HEK293 (cell line): ENCODE results near the gene PACS1.
A peak's percentile ranks its signal among the peaks of the same experiment; 100 is the strongest.

Experiments used
- CTCF ChIA-PET: fragments of 350-600 bp; formaldehyde crosslinking; extraction: SDS; loops from one replicate; lab custom pipeline; 2021; ENCODE audit warnings: antibody characterized with exemption; lab: Yijun Ruan, JAX
- POLR2A ChIA-PET: fragments of 300-600 bp; formaldehyde crosslinking; extraction: SDS; loops from one replicate; lab custom pipeline; 2020; ENCODE audit warnings: antibody characterized with exemption, inconsistent platforms; lab: Yijun Ruan, JAX
- H3K27ac ChIP-seq: fragments of 200-500 bp; sonication (Bioruptor generic); 2 replicates; pipeline ENCODE4 v1.5.1; 2014; ENCODE audit warnings: low read depth, low read length, control low read depth, inconsistent platforms; ENCODE audit errors: extremely low read depth
- H3K36me3 ChIP-seq, 2 experiments: fragments of 200-500 bp in 1 of 2; sonication (Bioruptor generic) in 1 of 2; 1 replicate in 1 of 2; 2 replicates in 1 of 2; pipeline ENCODE4 v1.5.1; 2014 to 2017; ENCODE audit warnings: inconsistent platforms in 2 of 2, low read length in 2 of 2; ENCODE audit not compliant: control insufficient read depth in 2 of 2, insufficient read depth in 1 of 2
- H3K4me1 ChIP-seq: fragments of 200-500 bp; sonication (Bioruptor generic); 2 replicates; pipeline ENCODE4 v1.5.1; 2014; ENCODE audit warnings: mild to moderate bottlenecking, low read length, inconsistent platforms; ENCODE audit not compliant: control insufficient read depth, insufficient read depth
- H3K4me3 ChIP-seq: 2 replicates; pipeline ENCODE4 v1.5.1; 2011; ENCODE audit warnings: low read depth, mild to moderate bottlenecking, control low read depth, low read length, moderate library complexity
- H3K9me3 ChIP-seq: fragments of 200-500 bp; sonication (Bioruptor generic); 2 replicates; pipeline ENCODE4 v1.5.1; 2014; ENCODE audit warnings: low read depth, low read length, inconsistent platforms; ENCODE audit not compliant: control insufficient read depth, insufficient read depth
- SCRT1 ChIP-seq: fragments of 450-650 bp; formaldehyde crosslinking; IDR thresholded peaks from 2 replicates; pipeline ENCODE4 v1.5.1; 2016; ENCODE audit warnings: missing biosample characterization, missing genetic modification characterization, borderline replicate concordance
- ZFHX2 ChIP-seq: fragments of 450-650 bp; formaldehyde crosslinking; conservative IDR thresholded peaks from 2 replicates; pipeline ENCODE4 v1.5.1; 2016; ENCODE audit warnings: missing biosample characterization, missing genetic modification characterization
- ZFP37 ChIP-seq: fragments of 450-650 bp; formaldehyde crosslinking; IDR thresholded peaks from 2 replicates; pipeline ENCODE4 v1.5.1; 2016; ENCODE audit warnings: missing biosample characterization, missing genetic modification characterization
- ZNF174 ChIP-seq: fragments of 450-650 bp; formaldehyde crosslinking; IDR thresholded peaks from 2 replicates; pipeline ENCODE4 v1.5.0; 2017; ENCODE audit warnings: missing biosample characterization, mild to moderate bottlenecking, missing genetic modification characterization
- ZNF214 ChIP-seq: fragments of 450-650 bp; formaldehyde crosslinking; IDR thresholded peaks from 2 replicates; pipeline ENCODE4 v1.5.1; 2017; ENCODE audit warnings: missing biosample characterization, mild to moderate bottlenecking, missing genetic modification characterization, borderline replicate concordance
- ZNF473 ChIP-seq: fragments of 450-650 bp; formaldehyde crosslinking; IDR thresholded peaks from 2 replicates; pipeline ENCODE4 v1.5.1; 2017; ENCODE audit warnings: missing biosample characterization, missing genetic modification characterization
- ZNF510 ChIP-seq: fragments of 450-650 bp; formaldehyde crosslinking; IDR thresholded peaks from 2 replicates; pipeline ENCODE4 v1.5.1; 2018; ENCODE audit warnings: mild to moderate bottlenecking, missing genetic modification characterization, missing biosample characterization; ENCODE audit not compliant: insufficient replicate concordance
- ZNF521 ChIP-seq: fragments of 450-650 bp; formaldehyde crosslinking; IDR thresholded peaks from 2 replicates; pipeline ENCODE4 v1.5.1; 2017; ENCODE audit warnings: missing biosample characterization, mild to moderate bottlenecking, missing genetic modification characterization
- ZNF561 ChIP-seq: fragments of 450-650 bp; IDR thresholded peaks from 2 replicates; pipeline ENCODE4 v1.5.1; 2018; ENCODE audit warnings: missing biosample characterization, missing genetic modification characterization, borderline replicate concordance
- ZNF707 ChIP-seq: fragments of 450-650 bp; formaldehyde crosslinking; IDR thresholded peaks from 2 replicates; pipeline ENCODE4 v1.5.1; 2016; ENCODE audit warnings: missing biosample characterization, missing genetic modification characterization
- ZNF776 ChIP-seq: fragments of 450-650 bp; formaldehyde crosslinking; IDR thresholded peaks from 2 replicates; pipeline ENCODE4 v1.5.0; 2017; ENCODE audit warnings: missing biosample characterization, missing genetic modification characterization, borderline replicate concordance
- ZNF785 ChIP-seq: fragments of 450-650 bp; formaldehyde crosslinking; IDR thresholded peaks from 2 replicates; pipeline ENCODE4 v1.5.1; 2016; ENCODE audit warnings: missing biosample characterization, missing genetic modification characterization
- ZNF791 ChIP-seq: fragments of 450-650 bp; formaldehyde crosslinking; IDR thresholded peaks from 2 replicates; pipeline ENCODE4 v1.5.1; 2016; ENCODE audit warnings: missing biosample characterization, missing genetic modification characterization
- TF ChIP-seq, protein P1 (sequence below): fragments of 450-650 bp; formaldehyde crosslinking; IDR thresholded peaks from 2 replicates; pipeline ENCODE4 v1.5.1; 2016; ENCODE audit warnings: missing biosample characterization, missing genetic modification characterization, low read depth
- TF ChIP-seq, protein P2 (sequence below): fragments of 450-650 bp; IDR thresholded peaks from 2 replicates; pipeline ENCODE4 v1.5.1; 2018; ENCODE audit warnings: missing biosample characterization, missing genetic modification characterization
- TF ChIP-seq, protein P3 (sequence below): fragments of 450-650 bp; formaldehyde crosslinking; IDR thresholded peaks from 2 replicates; pipeline ENCODE4 v1.5.1; 2016; ENCODE audit warnings: missing biosample characterization, missing genetic modification characterization

PACS1 gene

DNA sequence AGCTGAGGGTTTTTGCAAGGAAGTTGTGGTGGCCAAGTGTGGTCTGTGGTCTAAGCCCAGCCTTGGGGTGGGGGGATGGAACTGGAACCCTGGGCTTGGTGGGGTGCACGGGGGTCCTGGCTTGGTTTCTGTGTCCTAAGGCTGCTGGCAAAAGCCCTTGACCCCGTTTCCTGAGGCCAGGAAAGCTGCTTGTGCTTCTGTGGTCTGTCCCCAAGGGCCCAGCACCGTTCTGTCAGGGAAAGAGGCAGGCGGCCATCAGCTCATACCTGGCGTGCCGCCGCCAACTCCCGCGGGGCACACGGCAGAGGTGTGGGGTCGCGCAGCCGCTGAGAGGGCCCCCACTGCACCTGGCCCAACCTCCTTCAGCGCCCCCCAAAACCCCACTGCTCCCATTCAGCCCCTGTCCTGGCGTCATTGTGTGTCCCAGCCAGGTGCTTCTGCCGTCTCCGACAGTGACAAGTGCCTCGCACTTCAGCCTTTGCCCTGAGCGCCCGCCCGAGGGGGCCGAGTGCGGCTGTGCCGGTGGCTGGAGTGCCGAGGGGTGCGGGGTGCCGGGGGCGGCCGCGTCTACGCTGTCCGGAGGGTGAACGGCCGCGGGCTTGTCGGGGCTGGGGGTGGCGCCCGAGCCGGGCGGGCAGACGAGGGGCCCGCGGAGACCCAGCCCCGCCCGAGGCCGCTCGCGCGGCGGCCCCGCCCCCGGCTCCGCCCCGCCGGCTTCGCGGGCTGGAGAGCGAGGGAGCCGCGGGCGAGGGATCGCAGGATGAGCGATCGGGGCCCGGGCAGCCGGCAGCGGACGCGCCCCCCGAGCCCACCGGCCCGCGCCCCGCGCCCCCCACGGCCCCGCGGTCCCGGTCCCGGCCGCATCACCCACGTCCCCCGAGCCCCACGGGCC is 207.6 kb downstream of the PACS1 start, which contains the start of gene CNIH2 (continued):
- TF ChIP-seq, protein P1, sequence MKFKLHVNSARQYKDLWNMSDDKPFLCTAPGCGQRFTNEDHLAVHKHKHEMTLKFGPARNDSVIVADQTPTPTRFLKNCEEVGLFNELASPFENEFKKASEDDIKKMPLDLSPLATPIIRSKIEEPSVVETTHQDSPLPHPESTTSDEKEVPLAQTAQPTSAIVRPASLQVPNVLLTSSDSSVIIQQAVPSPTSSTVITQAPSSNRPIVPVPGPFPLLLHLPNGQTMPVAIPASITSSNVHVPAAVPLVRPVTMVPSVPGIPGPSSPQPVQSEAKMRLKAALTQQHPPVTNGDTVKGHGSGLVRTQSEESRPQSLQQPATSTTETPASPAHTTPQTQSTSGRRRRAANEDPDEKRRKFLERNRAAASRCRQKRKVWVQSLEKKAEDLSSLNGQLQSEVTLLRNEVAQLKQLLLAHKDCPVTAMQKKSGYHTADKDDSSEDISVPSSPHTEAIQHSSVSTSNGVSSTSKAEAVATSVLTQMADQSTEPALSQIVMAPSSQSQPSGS (tag by site-specific recombination): no peak
- TF ChIP-seq ZNF473 (tag by site-specific recombination) (no peak), ZNF561 (tag by site-specific recombination) (no peak)

DNA sequence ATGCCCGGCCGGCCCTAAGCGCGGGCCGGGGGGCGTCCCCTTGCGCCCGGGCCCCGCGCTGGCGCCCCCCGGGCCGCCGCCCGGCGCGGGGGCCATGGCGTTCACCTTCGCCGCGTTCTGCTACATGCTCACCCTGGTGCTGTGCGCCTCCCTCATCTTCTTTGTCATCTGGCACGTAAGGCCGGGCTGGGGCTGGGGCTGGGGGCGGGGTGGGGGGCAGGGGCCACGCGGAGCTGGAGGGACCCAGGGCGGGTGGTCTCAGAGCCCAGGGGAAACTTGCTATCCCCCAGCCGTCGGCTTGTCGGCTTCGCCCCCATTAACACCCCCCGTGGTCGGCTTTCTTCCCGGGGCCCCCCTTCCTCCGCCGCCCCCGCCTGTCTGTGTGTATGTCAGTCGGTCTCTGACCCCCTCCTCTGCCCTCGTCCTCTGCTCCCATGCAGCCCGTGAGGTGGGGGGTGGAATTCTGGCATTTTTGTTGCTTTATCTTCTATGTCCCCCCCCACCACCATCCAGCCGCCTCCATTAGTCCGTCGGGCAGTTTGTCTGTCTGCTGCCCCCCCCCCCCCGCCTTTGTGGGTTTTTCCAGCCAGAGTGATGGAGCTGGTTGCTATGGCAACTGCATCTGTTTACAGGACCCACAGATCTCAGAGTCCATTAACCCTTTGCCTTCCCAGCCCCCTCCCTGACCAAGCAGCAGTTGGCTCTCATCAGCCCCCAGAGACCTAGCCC is 208.5 kb downstream of the PACS1 start:
- Histone ChIP-seq H3K36me3 (peaks cover 0 to 34% of the 10 kb centered on the region in 2 experiments; a peak in 1 of 3 replicates), H3K4me1 (no peaks in the 10 kb centered on the region), H3K9me3 (no peaks in the 10 kb centered on the region), H3K4me3 (peak overlapping the region; percentile 27), H3K27ac (no peak overlapping the region)
- POLR2A ChIA-PET: interaction anchor here (0.5 to 0.8 kb wide), 4 partner anchors 10 to 66 kb away, joined by 3 to 6 read pairs (median 6); partner anchors contain the start of genes RAB1B and YIF1A
- CTCF ChIA-PET: interaction anchor here (0.6 to 1.0 kb wide), 2 partner anchors 9 to 10 kb away, joined by 3 to 5 read pairs; partner anchors contain the start of gene RAB1B
- TF ChIP-seq ZNF510 (tag by site-specific recombination): no peak
- no peak for TF ChIP-seq ZNF791
- TF ChIP-seq ZNF174 (tag by site-specific recombination): no peak
- TF ChIP-seq ZFHX2 (tag by site-specific recombination): 0 out of 2 replicates have a peak, but pooled peaks have one; percentile 21
- no peak for TF ChIP-seq SCRT1 (tag by site-specific recombination)
- TF ChIP-seq ZNF776 (tag by site-specific recombination): no peak
- TF ChIP-seq ZNF521 (tag by site-specific recombination): no peak
- TF ChIP-seq ZNF214 (tag by site-specific recombination): no peak
- TF ChIP-seq, protein P2, sequence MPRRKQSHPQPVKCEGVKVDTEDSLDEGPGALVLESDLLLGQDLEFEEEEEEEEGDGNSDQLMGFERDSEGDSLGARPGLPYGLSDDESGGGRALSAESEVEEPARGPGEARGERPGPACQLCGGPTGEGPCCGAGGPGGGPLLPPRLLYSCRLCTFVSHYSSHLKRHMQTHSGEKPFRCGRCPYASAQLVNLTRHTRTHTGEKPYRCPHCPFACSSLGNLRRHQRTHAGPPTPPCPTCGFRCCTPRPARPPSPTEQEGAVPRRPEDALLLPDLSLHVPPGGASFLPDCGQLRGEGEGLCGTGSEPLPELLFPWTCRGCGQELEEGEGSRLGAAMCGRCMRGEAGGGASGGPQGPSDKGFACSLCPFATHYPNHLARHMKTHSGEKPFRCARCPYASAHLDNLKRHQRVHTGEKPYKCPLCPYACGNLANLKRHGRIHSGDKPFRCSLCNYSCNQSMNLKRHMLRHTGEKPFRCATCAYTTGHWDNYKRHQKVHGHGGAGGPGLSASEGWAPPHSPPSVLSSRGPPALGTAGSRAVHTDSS (tag by site-specific recombination): no peak
- no peak for TF ChIP-seq ZFP37 (tag by site-specific recombination)
- TF ChIP-seq, protein P3, sequence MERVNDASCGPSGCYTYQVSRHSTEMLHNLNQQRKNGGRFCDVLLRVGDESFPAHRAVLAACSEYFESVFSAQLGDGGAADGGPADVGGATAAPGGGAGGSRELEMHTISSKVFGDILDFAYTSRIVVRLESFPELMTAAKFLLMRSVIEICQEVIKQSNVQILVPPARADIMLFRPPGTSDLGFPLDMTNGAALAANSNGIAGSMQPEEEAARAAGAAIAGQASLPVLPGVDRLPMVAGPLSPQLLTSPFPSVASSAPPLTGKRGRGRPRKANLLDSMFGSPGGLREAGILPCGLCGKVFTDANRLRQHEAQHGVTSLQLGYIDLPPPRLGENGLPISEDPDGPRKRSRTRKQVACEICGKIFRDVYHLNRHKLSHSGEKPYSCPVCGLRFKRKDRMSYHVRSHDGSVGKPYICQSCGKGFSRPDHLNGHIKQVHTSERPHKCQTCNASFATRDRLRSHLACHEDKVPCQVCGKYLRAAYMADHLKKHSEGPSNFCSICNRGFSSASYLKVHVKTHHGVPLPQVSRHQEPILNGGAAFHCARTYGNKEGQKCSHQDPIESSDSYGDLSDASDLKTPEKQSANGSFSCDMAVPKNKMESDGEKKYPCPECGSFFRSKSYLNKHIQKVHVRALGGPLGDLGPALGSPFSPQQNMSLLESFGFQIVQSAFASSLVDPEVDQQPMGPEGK (tag by site-specific recombination): 0 out of 2 replicates have a peak, but pooled peaks have one; percentile 65
- no peak for TF ChIP-seq ZNF707 (tag by site-specific recombination)
- TF ChIP-seq ZNF785 (tag by site-specific recombination): no peak
